ENCODE measurements around the gene DIP2C. TPM values are rescaled to one million over a fixed set of nuclear protein-coding genes. Genes with fewer than 3 reads are reported as not detected.
"Not testable (repeated sequence)": the region's sequence is repeated elsewhere in the genome, so short reads cannot be mapped to it uniquely, and the experiment has no call there.

Gene DIP2C
- total RNA-seq, 2 experiments from 2014 or later: 0.62 to 0.80 TPM

GRCh38 chr10:486666-487322 lies 202.7 kb downstream of the DIP2C start:
- Mint-ChIP-seq H3K9me3 (no peaks in the 10 kb centered on the region), H3K27ac (no peak overlapping the region)

GRCh38 chr10:486206-486605 lies 203.3 kb downstream of the DIP2C start:
- ChIA-PET CTCF (no interaction called here), POLR2A (no interaction called here)
- Mint-ChIP-seq H3K27ac (no peak overlapping the region), H3K9me3 (no peaks in the 10 kb centered on the region), H3K4me1 (ENCODE audit: low read depth) (peaks cover 8% of the 10 kb centered on the region), H3K4me3 (no peak overlapping the region), H3K36me3 (no peaks in the 10 kb centered on the region), H3K27me3 (peaks cover 2% of the 10 kb centered on the region)
- intact Hi-C loops (cut with micrococcal nuclease): no loop called here
- peak; percentile 6 for DNase-seq

More at GRCh38 chr10:486666-487322, 202.7 kb downstream of the DIP2C start:
- ChIA-PET CTCF (no interaction called here), POLR2A (no interaction called here)
- Mint-ChIP-seq H3K4me1 (ENCODE audit: low read depth) (peaks cover 8% of the 10 kb centered on the region), H3K36me3 (no peaks in the 10 kb centered on the region), H3K27me3 (peaks cover 2% of the 10 kb centered on the region), H3K4me3 (peak overlapping the region; percentile 20)
- intact Hi-C loops (cut with micrococcal nuclease): no loop called here
- peak; percentile 6 for DNase-seq

- Mint-ChIP-seq H3K4me1 (ENCODE audit: low read depth) (peaks cover 8% of the 10 kb centered on the region), H3K27ac (no peak overlapping the region), H3K9me3 (no peaks in the 10 kb centered on the region), H3K4me3 (no peak overlapping the region), H3K36me3 (no peaks in the 10 kb centered on the region), H3K27me3 (peaks cover 2% of the 10 kb centered on the region)
- intact Hi-C loops (cut with micrococcal nuclease): no loop called here
- POLR2A ChIA-PET: no interaction called here
- no peak for DNase-seq
- CTCF ChIA-PET: no interaction called here
Observed at GRCh38 chr10:485776-486175, 203.7 kb downstream of the DIP2C start.

- intact Hi-C loops (cut with micrococcal nuclease): no loop called here
- Mint-ChIP-seq H3K27me3 (peaks cover 2% of the 10 kb centered on the region), H3K4me1 (ENCODE audit: low read depth) (peaks cover 8% of the 10 kb centered on the region), H3K27ac (peak overlapping the region; percentile 82), H3K36me3 (no peaks in the 10 kb centered on the region), H3K4me3 (peak overlapping the region; percentile 79), H3K9me3 (no peaks in the 10 kb centered on the region)
- POLR2A ChIA-PET: no interaction called here
- CTCF ChIA-PET: no interaction called here
- peak; percentile 46 for DNase-seq
Observed at GRCh38 chr10:484925-485661, 204.4 kb downstream of the DIP2C start.

GRCh38 chr10:484441-484924 lies 205.0 kb downstream of the DIP2C start:
- Mint-ChIP-seq H3K9me3 (no peaks in the 10 kb centered on the region), H3K27ac (peak overlapping the region; percentile 82), H3K36me3 (no peaks in the 10 kb centered on the region), H3K27me3 (peaks cover 2% of the 10 kb centered on the region), H3K4me1 (ENCODE audit: low read depth) (peaks cover 8% of the 10 kb centered on the region), H3K4me3 (peak overlapping the region; percentile 79)
- CTCF ChIA-PET: no interaction called here
- intact Hi-C loops (cut with micrococcal nuclease): no loop called here
- POLR2A ChIA-PET: no interaction called here
- DNase-seq: peak; percentile 51

- H3K4me1 Mint-ChIP-seq (ENCODE audit: low read depth): peaks cover 8% of the 10 kb centered on the region
- H3K36me3 Mint-ChIP-seq: no peaks in the 10 kb centered on the region
- peaks cover 2% of the 10 kb centered on the region for H3K27me3 Mint-ChIP-seq
- H3K9me3 Mint-ChIP-seq: no peaks in the 10 kb centered on the region
- no peak overlapping the region for H3K27ac Mint-ChIP-seq
- no peak for DNase-seq
- CTCF ChIA-PET: no interaction called here
- POLR2A ChIA-PET: no interaction called here
- H3K4me3 Mint-ChIP-seq: no peak overlapping the region
- intact Hi-C loops (cut with micrococcal nuclease): no loop called here
Observed at GRCh38 chr10:483261-483660, 206.2 kb downstream of the DIP2C start.

GRCh38 chr10:482848-483247 lies 206.6 kb downstream of the DIP2C start:
- ChIA-PET POLR2A (no interaction called here), CTCF (no interaction called here)
- intact Hi-C loops (cut with micrococcal nuclease): no loop called here
- Mint-ChIP-seq H3K27me3 (peaks cover 2% of the 10 kb centered on the region), H3K4me1 (ENCODE audit: low read depth) (peaks cover 8% of the 10 kb centered on the region), H3K27ac (no peak overlapping the region), H3K9me3 (no peaks in the 10 kb centered on the region), H3K4me3 (no peak overlapping the region), H3K36me3 (no peaks in the 10 kb centered on the region)
- no peak for DNase-seq

GRCh38 chr10:482051-482501 lies 207.4 kb downstream of the DIP2C start:
- Mint-ChIP-seq H3K36me3 (peaks cover under 1% of the 10 kb centered on the region), H3K4me1 (ENCODE audit: low read depth) (peaks cover 9% of the 10 kb centered on the region), H3K4me3 (no peak overlapping the region), H3K9me3 (peaks cover 3% of the 10 kb centered on the region), H3K27ac (no peak overlapping the region), H3K27me3 (peaks cover 2% of the 10 kb centered on the region)
- POLR2A ChIA-PET: no interaction called here
- intact Hi-C loops (cut with micrococcal nuclease): no loop called here
- CTCF ChIA-PET: no interaction called here
- no peak for DNase-seq

GRCh38 chr10:481628-482027 lies 207.8 kb downstream of the DIP2C start:
- Mint-ChIP-seq H3K36me3 (peaks cover 2% of the 10 kb centered on the region), H3K4me3 (no peak overlapping the region), H3K9me3 (peaks cover 3% of the 10 kb centered on the region), H3K4me1 (ENCODE audit: low read depth) (peaks cover 13% of the 10 kb centered on the region), H3K27ac (no peak overlapping the region), H3K27me3 (peaks cover 2% of the 10 kb centered on the region)
- CTCF ChIA-PET: no interaction called here
- POLR2A ChIA-PET: no interaction called here
- intact Hi-C loops (cut with micrococcal nuclease): no loop called here
- no peak for DNase-seq

GRCh38 chr10:480928-481552 lies 208.4 kb downstream of the DIP2C start:
- Mint-ChIP-seq H3K4me3 (no peak overlapping the region), H3K4me1 (ENCODE audit: low read depth) (peaks cover 14% of the 10 kb centered on the region), H3K36me3 (peaks cover 2% of the 10 kb centered on the region), H3K27me3 (peaks cover 2% of the 10 kb centered on the region), H3K9me3 (peaks cover 3% of the 10 kb centered on the region), H3K27ac (no peak overlapping the region)
- DNase-seq: no peak
- POLR2A ChIA-PET: no interaction called here
- intact Hi-C loops (cut with micrococcal nuclease): no loop called here
- CTCF ChIA-PET: no interaction called here

GRCh38 chr10:480498-480927 lies 209.0 kb downstream of the DIP2C start:
- Mint-ChIP-seq H3K9me3 (peaks cover 3% of the 10 kb centered on the region), H3K27me3 (peaks cover 2% of the 10 kb centered on the region), H3K36me3 (peaks cover 2% of the 10 kb centered on the region), H3K4me3 (no peak overlapping the region), H3K27ac (no peak overlapping the region), H3K4me1 (ENCODE audit: low read depth) (peaks cover 12% of the 10 kb centered on the region)
- intact Hi-C loops (cut with micrococcal nuclease): no loop called here
- DNase-seq: no peak
- ChIA-PET CTCF (no interaction called here), POLR2A (no interaction called here)

GRCh38 chr10:479706-480497 lies 209.6 kb downstream of the DIP2C start:
- H3K36me3 Mint-ChIP-seq; POLR2A ChIA-PET; CTCF ChIA-PET; intact Hi-C loops (cut with micrococcal nuclease); H3K27me3 Mint-ChIP-seq; H3K4me3 Mint-ChIP-seq; H3K27ac Mint-ChIP-seq; DNase-seq; H3K9me3 Mint-ChIP-seq: not testable (repeated sequence)
- peaks cover 12% of the 10 kb centered on the region for H3K4me1 Mint-ChIP-seq (ENCODE audit: low read depth)
